Measurements from ENCODE around the gene MVK. TPM values are rescaled to one million over a fixed set of nuclear protein-coding genes. Genes with fewer than 3 reads are reported as not detected.

Gene MVK
- total and polyA plus RNA-seq, 2 experiments from 2014 or later = 16.7 to 40.1 TPM

DNA sequence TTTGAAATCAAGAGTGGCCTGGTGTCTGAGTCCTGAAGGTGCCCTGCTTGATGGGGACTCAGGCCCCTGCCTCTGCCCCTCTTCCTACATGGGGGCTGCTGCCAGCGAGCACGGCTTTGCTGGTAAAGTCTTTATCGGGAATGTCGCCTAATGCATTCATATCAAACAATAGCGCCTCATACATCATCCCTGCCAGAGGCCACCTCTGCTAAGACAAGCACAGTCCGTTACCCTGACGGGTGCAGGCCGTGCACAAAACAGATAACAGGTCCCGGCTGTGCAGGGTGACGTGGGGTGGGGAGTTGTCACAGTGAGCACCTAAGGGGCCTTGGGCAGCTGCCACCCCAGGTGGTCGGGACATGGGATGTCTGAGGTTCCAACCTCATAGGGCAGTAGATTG lies 71.6 kb downstream of the MVK start (continued):
- TF ChIP-seq, protein P1, sequence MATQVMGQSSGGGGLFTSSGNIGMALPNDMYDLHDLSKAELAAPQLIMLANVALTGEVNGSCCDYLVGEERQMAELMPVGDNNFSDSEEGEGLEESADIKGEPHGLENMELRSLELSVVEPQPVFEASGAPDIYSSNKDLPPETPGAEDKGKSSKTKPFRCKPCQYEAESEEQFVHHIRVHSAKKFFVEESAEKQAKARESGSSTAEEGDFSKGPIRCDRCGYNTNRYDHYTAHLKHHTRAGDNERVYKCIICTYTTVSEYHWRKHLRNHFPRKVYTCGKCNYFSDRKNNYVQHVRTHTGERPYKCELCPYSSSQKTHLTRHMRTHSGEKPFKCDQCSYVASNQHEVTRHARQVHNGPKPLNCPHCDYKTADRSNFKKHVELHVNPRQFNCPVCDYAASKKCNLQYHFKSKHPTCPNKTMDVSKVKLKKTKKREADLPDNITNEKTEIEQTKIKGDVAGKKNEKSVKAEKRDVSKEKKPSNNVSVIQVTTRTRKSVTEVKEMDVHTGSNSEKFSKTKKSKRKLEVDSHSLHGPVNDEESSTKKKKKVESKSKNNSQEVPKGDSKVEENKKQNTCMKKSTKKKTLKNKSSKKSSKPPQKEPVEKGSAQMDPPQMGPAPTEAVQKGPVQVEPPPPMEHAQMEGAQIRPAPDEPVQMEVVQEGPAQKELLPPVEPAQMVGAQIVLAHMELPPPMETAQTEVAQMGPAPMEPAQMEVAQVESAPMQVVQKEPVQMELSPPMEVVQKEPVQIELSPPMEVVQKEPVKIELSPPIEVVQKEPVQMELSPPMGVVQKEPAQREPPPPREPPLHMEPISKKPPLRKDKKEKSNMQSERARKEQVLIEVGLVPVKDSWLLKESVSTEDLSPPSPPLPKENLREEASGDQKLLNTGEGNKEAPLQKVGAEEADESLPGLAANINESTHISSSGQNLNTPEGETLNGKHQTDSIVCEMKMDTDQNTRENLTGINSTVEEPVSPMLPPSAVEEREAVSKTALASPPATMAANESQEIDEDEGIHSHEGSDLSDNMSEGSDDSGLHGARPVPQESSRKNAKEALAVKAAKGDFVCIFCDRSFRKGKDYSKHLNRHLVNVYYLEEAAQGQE (IDR thresholded peaks at IDR 0.05; ENCODE audit: unreplicated experiment) = no peak
- TF ChIP-seq NANOG (IDR thresholded peaks at IDR 0.05; ENCODE audit: borderline replicate concordance) (no peak), STAT1 (IDR thresholded peaks at IDR 0.05; ENCODE audit: unreplicated experiment) (no peak), ZNF114 (CRISPR knock-in tag; IDR thresholded peaks at IDR 0.05) (no peak)

DNA sequence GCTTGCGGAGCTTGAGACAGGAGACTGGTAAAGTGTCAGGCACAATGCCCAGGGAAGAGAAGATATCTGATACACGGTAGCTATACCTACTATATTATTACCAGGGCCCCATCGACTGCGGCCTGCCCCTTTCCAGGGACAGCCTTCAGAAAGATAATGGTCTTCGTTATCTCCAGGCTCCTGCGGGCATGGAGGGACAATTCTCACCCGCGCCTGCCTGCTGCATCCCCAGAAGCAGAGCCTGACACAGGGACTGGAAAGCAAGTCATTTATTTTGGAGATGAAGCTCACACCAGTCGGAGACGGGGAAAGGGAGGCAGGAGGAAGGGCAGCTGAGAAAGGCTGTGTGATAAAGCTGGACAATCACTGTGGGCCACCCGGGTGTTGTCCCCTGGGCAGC lies 72.1 kb downstream of the MVK start:
- no peaks in the 10 kb centered on the region for H3F3A ChIP-seq (replicated peaks; ENCODE audit: low read depth)
- Mint-ChIP-seq H3K27me3 (ENCODE audit: insufficient read depth, low read depth, poor library complexity) (peaks cover 5% of the 10 kb centered on the region), H3K27ac (no peak overlapping the region), H3K4me3 (no peak overlapping the region), H3K9me3 (no peaks in the 10 kb centered on the region), H3K36me3 (ENCODE audit: low read depth) (no peaks in the 10 kb centered on the region), H3K4me1 (no peaks in the 10 kb centered on the region)
- no peak for ATAC-seq
- TF ChIP-seq, protein P2, sequence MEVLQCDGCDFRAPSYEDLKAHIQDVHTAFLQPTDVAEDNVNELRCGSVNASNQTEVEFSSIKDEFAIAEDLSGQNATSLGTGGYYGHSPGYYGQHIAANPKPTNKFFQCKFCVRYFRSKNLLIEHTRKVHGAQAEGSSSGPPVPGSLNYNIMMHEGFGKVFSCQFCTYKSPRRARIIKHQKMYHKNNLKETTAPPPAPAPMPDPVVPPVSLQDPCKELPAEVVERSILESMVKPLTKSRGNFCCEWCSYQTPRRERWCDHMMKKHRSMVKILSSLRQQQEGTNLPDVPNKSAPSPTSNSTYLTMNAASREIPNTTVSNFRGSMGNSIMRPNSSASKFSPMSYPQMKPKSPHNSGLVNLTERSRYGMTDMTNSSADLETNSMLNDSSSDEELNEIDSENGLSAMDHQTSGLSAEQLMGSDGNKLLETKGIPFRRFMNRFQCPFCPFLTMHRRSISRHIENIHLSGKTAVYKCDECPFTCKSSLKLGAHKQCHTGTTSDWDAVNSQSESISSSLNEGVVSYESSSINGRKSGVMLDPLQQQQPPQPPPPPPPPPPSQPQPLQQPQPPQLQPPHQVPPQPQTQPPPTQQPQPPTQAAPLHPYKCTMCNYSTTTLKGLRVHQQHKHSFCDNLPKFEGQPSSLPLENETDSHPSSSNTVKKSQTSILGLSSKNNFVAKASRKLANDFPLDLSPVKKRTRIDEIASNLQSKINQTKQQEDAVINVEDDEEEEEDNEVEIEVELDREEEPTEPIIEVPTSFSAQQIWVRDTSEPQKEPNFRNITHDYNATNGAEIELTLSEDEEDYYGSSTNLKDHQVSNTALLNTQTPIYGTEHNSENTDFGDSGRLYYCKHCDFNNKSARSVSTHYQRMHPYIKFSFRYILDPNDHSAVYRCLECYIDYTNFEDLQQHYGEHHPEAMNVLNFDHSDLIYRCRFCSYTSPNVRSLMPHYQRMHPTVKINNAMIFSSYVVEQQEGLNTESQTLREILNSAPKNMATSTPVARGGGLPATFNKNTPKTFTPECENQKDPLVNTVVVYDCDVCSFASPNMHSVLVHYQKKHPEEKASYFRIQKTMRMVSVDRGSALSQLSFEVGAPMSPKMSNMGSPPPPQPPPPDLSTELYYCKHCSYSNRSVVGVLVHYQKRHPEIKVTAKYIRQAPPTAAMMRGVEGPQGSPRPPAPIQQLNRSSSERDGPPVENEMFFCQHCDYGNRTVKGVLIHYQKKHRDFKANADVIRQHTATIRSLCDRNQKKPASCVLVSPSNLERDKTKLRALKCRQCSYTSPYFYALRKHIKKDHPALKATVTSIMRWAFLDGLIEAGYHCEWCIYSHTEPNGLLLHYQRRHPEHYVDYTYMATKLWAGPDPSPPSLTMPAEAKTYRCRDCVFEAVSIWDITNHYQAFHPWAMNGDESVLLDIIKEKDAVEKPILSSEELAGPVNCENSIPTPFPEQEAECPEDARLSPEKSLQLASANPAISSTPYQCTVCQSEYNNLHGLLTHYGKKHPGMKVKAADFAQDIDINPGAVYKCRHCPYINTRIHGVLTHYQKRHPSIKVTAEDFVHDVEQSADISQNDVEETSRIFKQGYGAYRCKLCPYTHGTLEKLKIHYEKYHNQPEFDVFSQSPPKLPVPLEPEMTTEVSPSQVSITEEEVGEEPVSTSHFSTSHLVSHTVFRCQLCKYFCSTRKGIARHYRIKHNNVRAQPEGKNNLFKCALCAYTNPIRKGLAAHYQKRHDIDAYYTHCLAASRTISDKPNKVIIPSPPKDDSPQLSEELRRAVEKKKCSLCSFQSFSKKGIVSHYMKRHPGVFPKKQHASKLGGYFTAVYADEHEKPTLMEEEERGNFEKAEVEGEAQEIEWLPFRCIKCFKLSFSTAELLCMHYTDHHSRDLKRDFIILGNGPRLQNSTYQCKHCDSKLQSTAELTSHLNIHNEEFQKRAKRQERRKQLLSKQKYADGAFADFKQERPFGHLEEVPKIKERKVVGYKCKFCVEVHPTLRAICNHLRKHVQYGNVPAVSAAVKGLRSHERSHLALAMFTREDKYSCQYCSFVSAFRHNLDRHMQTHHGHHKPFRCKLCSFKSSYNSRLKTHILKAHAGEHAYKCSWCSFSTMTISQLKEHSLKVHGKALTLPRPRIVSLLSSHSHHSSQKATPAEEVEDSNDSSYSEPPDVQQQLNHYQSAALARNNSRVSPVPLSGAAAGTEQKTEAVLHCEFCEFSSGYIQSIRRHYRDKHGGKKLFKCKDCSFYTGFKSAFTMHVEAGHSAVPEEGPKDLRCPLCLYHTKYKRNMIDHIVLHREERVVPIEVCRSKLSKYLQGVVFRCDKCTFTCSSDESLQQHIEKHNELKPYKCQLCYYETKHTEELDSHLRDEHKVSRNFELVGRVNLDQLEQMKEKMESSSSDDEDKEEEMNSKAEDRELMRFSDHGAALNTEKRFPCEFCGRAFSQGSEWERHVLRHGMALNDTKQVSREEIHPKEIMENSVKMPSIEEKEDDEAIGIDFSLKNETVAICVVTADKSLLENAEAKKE (CRISPR knock-in tag; IDR thresholded peaks at IDR 0.05) = no peak
- TF ChIP-seq NANOG (IDR thresholded peaks at IDR 0.05; ENCODE audit: borderline replicate concordance) (no peak), EZH2 (IDR thresholded peaks at IDR 0.05; ENCODE audit: low read depth, unreplicated experiment) (no peak), STAT1 (IDR thresholded peaks at IDR 0.05; ENCODE audit: unreplicated experiment) (no peak), EZH2phosphoT487 (IDR thresholded peaks at IDR 0.05; ENCODE audit: unreplicated experiment) (no peak), POLR2AphosphoS5 (IDR thresholded peaks at IDR 0.05; ENCODE audit: low read depth) (no peak), ZNF331 (CRISPR knock-in tag; IDR thresholded peaks at IDR 0.05; ENCODE audit: low read depth) (no peak)
- no peaks in the 10 kb centered on the region for H3K79me2 ChIP-seq (replicated peaks; ENCODE audit: insufficient read depth)
- H3K27ac ChIP-seq (ENCODE audit: low read depth) = no peak overlapping the region
- H3K4me3 ChIP-seq = no peak overlapping the region
- no peak overlapping the region for H2AFZ ChIP-seq
- H3K4me1 ChIP-seq (ENCODE audit: insufficient read depth) = no peaks in the 10 kb centered on the region
- no peaks in the 10 kb centered on the region for H3K36me3 ChIP-seq (ENCODE audit: insufficient read depth)
- no peak for DNase-seq (ENCODE audit: low spot score)
- no peaks in the 10 kb centered on the region for H3K9me2 ChIP-seq (ENCODE audit: insufficient read depth)
- H3K4me2 ChIP-seq = no peak overlapping the region
- no peaks in the 10 kb centered on the region for H3K27me3 ChIP-seq (ENCODE audit: insufficient read depth)
- H4K20me1 ChIP-seq (replicated peaks; ENCODE audit: insufficient read depth) = no peaks in the 10 kb centered on the region
